ENCODE data around the gene OR5A1. TPM values are rescaled to one million over a fixed set of nuclear protein-coding genes. Genes with fewer than 3 reads are reported as not detected.

OR5A1 gene
- polyA plus RNA-seq, 3 donors, result not detected

GRCh38 chr11:59415111-59415510, 21.2 kb upstream of the OR5A1 start:
- Histone ChIP-seq H3K36me3 (replicated peaks in 1 of 2; ENCODE audit: control insufficient read depth in 1 of 2, insufficient read depth in 2 of 2, low read length in 2 of 2) (no peaks in the 10 kb centered on the region), H3K4me2 (replicated peaks; ENCODE audit: extremely low read depth, low read length, poor library complexity, severe bottlenecking) (no peak overlapping the region), H3K27ac (ENCODE audit: low read depth in 1 of 2, low read length in 2 of 2) (no peak overlapping the region), H2AFZ (ENCODE audit: insufficient read depth, low read depth, low read length, poor library complexity, severe bottlenecking) (no peak overlapping the region), H3K27me3 (ENCODE audit: control insufficient read depth in 2 of 2, insufficient read depth in 2 of 2, low read length in 2 of 2) (no peaks in the 10 kb centered on the region), H3K9me3 (replicated peaks in 1 of 2; ENCODE audit: control insufficient read depth in 1 of 2, insufficient read depth in 1 of 2, low read length in 2 of 2) (peaks cover 2 to 11% of the 10 kb centered on the region in 2 donors), H3K4me3 (replicated peaks in 1 of 3; ENCODE audit: low read depth in 2 of 3, low read length in 3 of 3) (no peak overlapping the region), H3K9ac (ENCODE audit: insufficient read depth, low read length, poor library complexity, severe bottlenecking) (no peak overlapping the region), H3K79me2 (ENCODE audit: insufficient read depth, low read length) (no peaks in the 10 kb centered on the region), H3K4me1 (ENCODE audit: control insufficient read depth in 1 of 2, insufficient read depth in 2 of 2, low read length in 2 of 2) (peaks cover 8 to 12% of the 10 kb centered on the region in 2 donors), H4K20me1 (ENCODE audit: insufficient read depth, low read length) (no peaks in the 10 kb centered on the region)
- peaks cover 16% of the 10 kb centered on the region for H3K4me1 Mint-ChIP-seq
- H3K27ac Mint-ChIP-seq, result no peak overlapping the region
- peaks cover 1 to 3% (median 1%) of the 10 kb centered on the region in 3 donors for H3K27me3 Mint-ChIP-seq (ENCODE audit: low read depth in 3 of 3)
- H3K9me3 Mint-ChIP-seq, result peaks cover 7 to 12% (median 9%) of the 10 kb centered on the region in 7 donors
- peaks cover 0 to 2% of the 10 kb centered on the region in 2 donors for H3K36me3 Mint-ChIP-seq
- no peak for TF ChIP-seq CTCF (IDR thresholded peaks at IDR 0.05)
- DNase-seq, result peak; percentile 14 to 58 (median 14)
- no CpG with 5 or more reads among the region's 1 CpG for WGBS (ENCODE audit: insufficient coverage)
- no peak overlapping the region for H3K4me3 Mint-ChIP-seq
- intact Hi-C loops (cut with micrococcal nuclease), result no loop called here

- no peaks in the 10 kb centered on the region for H3K36me3 ChIP-seq (replicated peaks in 1 of 2; ENCODE audit: control insufficient read depth in 1 of 2, insufficient read depth in 2 of 2, low read length in 2 of 2)
- WGBS (ENCODE audit: insufficient coverage), result no CpG with 5 or more reads among the region's 5 CpGs
- H3K27me3 Mint-ChIP-seq (ENCODE audit: low read depth in 3 of 3), result peaks cover 1 to 3% (median 1%) of the 10 kb centered on the region in 3 donors
- intact Hi-C loops (cut with micrococcal nuclease), result no loop called here
- peaks cover 0 to 5% (median 0%) of the 10 kb centered on the region in 7 donors for H3K9me3 Mint-ChIP-seq
- H3K4me3 ChIP-seq (replicated peaks in 1 of 3; ENCODE audit: low read depth in 2 of 3, low read length in 3 of 3), result no peak overlapping the region
- H4K20me1 ChIP-seq (ENCODE audit: insufficient read depth, low read length), result no peaks in the 10 kb centered on the region
- no peaks in the 10 kb centered on the region for H3K36me3 Mint-ChIP-seq
- H3K9me3 ChIP-seq (replicated peaks in 1 of 2; ENCODE audit: control insufficient read depth in 1 of 2, insufficient read depth in 1 of 2, low read length in 2 of 2), result no peaks in the 10 kb centered on the region
- no peak overlapping the region for H3K27ac ChIP-seq (ENCODE audit: low read depth in 1 of 2, low read length in 2 of 2)
- no peaks in the 10 kb centered on the region for H3K79me2 ChIP-seq (ENCODE audit: insufficient read depth, low read length)
- peaks cover 16% of the 10 kb centered on the region for H3K4me1 Mint-ChIP-seq
- H3K4me2 ChIP-seq (replicated peaks; ENCODE audit: extremely low read depth, low read length, poor library complexity, severe bottlenecking), result no peak overlapping the region
- DNase-seq, result no peak
- H3K27me3 ChIP-seq (ENCODE audit: control insufficient read depth in 2 of 2, insufficient read depth in 2 of 2, low read length in 2 of 2), result no peaks in the 10 kb centered on the region
- no peak overlapping the region for H3K4me3 Mint-ChIP-seq
- peaks cover 8 to 12% of the 10 kb centered on the region in 2 donors for H3K4me1 ChIP-seq (ENCODE audit: control insufficient read depth in 1 of 2, insufficient read depth in 2 of 2, low read length in 2 of 2)
- no peak overlapping the region for H3K27ac Mint-ChIP-seq
- H2AFZ ChIP-seq (ENCODE audit: insufficient read depth, low read depth, low read length, poor library complexity, severe bottlenecking), result no peak overlapping the region
- no peak for TF ChIP-seq CTCF (IDR thresholded peaks at IDR 0.05)
- no peak overlapping the region for H3K9ac ChIP-seq (ENCODE audit: insufficient read depth, low read length, poor library complexity, severe bottlenecking)
Observed at GRCh38 chr11:59416613-59417012, 19.7 kb upstream of the OR5A1 start.

All from CD14-positive monocyte (primary cell).